Right lobe of liver (tissue), 6 donors: ENCODE results near the gene GDPGP1. TPM values are rescaled to one million over a fixed set of nuclear protein-coding genes. Genes with fewer than 3 reads are reported as not detected.

ENCODE experiments used
- ATAC-seq, 4 donors: fragments of 200-7000 bp; cut with Tn5 transposase; one replicate each; pipeline ENCODE4 v1.9.1; 2020; ENCODE audit warnings: mild to moderate bottlenecking in 4 of 4, moderate library complexity in 4 of 4
- DNase-seq, 3 donors: peaks; one replicate each; pipeline ENCODE4 v3.0.0-alpha.2; 2020
- H3K27ac ChIP-seq, 3 donors: fragments of 200-600 bp; one replicate each; pipeline ENCODE4 v1.8.0; 2022
- H3K27me3 ChIP-seq, 2 donors: fragments of 200-600 bp; one replicate each; pipeline ENCODE4 v1.8.0; 2022
- H3K36me3 ChIP-seq, 4 donors: fragments of 200-600 bp; sonication (generic) in 1 of 4; one replicate each; pipeline versions ENCODE4 v1.5.1 to v1.8.0; 2017 to 2022; ENCODE audit warnings: control low read depth in 1 of 4
- H3K4me1 ChIP-seq, 4 donors: fragments of 200-600 bp; sonication (generic) in 1 of 4; one replicate each; pipeline versions ENCODE4 v1.5.1 to v1.8.0; 2017 to 2022; ENCODE audit warnings: control low read depth in 1 of 4
- H3K4me3 ChIP-seq, 3 donors: fragments of 200-600 bp; one replicate each; pipeline ENCODE4 v1.8.0; 2022
- H3K9me3 ChIP-seq, 4 donors: fragments of 200-600 bp; sonication (generic) in 1 of 4; one replicate each; pipeline versions ENCODE4 v1.5.1 to v1.8.0; 2017 to 2022; ENCODE audit warnings: control low read depth in 1 of 4
- CTCF ChIP-seq, 4 donors: fragments of 200-600 bp in 3 of 4; fragments of 450-650 bp in 1 of 4; IDR thresholded peaks; one replicate each; pipeline versions ENCODE4 v1.5.1 to v1.8.0; 2016 to 2022; ENCODE audit warnings: antibody characterized with exemption in 4 of 4, mild to moderate bottlenecking in 2 of 4
- POLR2A ChIP-seq: fragments of 450-650 bp; IDR thresholded peaks from one replicate; pipeline ENCODE4 v1.6.1; 2017; ENCODE audit warnings: antibody characterized with exemption, mild to moderate bottlenecking
- WGBS: methylation state at CpG from one replicate; pipeline ENCODE4 v1.1.6; 2018; ENCODE audit warnings: low coverage, low lambda C conversion rate; ENCODE audit not compliant: insufficient coverage; ENCODE audit errors: missing lambda C conversion rate; 5-methylcytosine and 5-hydroxymethylcytosine counted together
- intact Hi-C, 2 donors: fragments of 100-400 bp; cut with DNase I; formaldehyde crosslinking; loops; one replicate each; pipeline versions ENCODE4 v1.11.2 to v1.14.1; 2022
- total RNA-seq, 6 experiments: library from RNA; depleted of rRNA in 2 of 6; stranded (reverse); fragments of >200 nt in 2 of 6; fragmentation: NEBNext Ultra II Directional in 3 of 6; extraction: Animal tissue kit (Norgen Biotek cat#: 25700) in 3 of 6; gene quantifications; one replicate each; pipeline versions ENCODE4 v1.1.0 to v1.2.4, GENCODE V29; 2016 to 2023
- donor health status: DM: no; HTN: yes; CAD: no.
- donor health status: DM: no; HTN: no; CAD: no.
- donor health status: DM: no; HTN: no; CAD: no.
- donor health status: DM: no; HTN: yes; CAD: no.
- donor health status: DM: no; HTN: yes; CAD: no.

GDPGP1 gene
- total RNA-seq, 6 experiments from 2014 or later, result 3.6 to 13.6 (median 7.3) TPM

GRCh38 chr15:90208356-90208755 lies 25.7 kb upstream of the GDPGP1 start:
- no peak for TF ChIP-seq POLR2A
- no peak for TF ChIP-seq CTCF (IDR thresholded peaks at IDR 0.05)
- H3K27me3 ChIP-seq, result no peaks in the 10 kb centered on the region
- H3K36me3 ChIP-seq, result no peaks in the 10 kb centered on the region
- DNase-seq, result no peak
- peaks cover 0 to 60% (median 6%) of the 10 kb centered on the region in 4 donors for H3K4me1 ChIP-seq
- ATAC-seq, result no peak
- no peak overlapping the region for H3K4me3 ChIP-seq
- 54% methylated on average over 5 of the region's 6 CpGs for WGBS
- intact Hi-C loops, result no loop called here
- no peaks in the 10 kb centered on the region for H3K9me3 ChIP-seq
- H3K27ac ChIP-seq, result no peak overlapping the region

GRCh38 chr15:90209591-90209990 lies 24.4 kb upstream of the GDPGP1 start:
- H3K27ac ChIP-seq, result no peak overlapping the region
- no peak overlapping the region for H3K4me3 ChIP-seq
- 55% methylated on average over 7 of the region's 9 CpGs for WGBS
- DNase-seq (no peak), ATAC-seq (no peak)
- no peaks in the 10 kb centered on the region for H3K9me3 ChIP-seq
- intact Hi-C loops, result no loop called here
- no peak for TF ChIP-seq POLR2A
- TF ChIP-seq CTCF (IDR thresholded peaks at IDR 0.05), result no peak
- peaks cover 0 to 61% (median 7%) of the 10 kb centered on the region in 4 donors for H3K4me1 ChIP-seq
- no peaks in the 10 kb centered on the region for H3K27me3 ChIP-seq
- no peaks in the 10 kb centered on the region for H3K36me3 ChIP-seq

GRCh38 chr15:90210593-90210992 lies 23.4 kb upstream of the GDPGP1 start:
- no peaks in the 10 kb centered on the region for H3K36me3 ChIP-seq
- no peak overlapping the region for H3K4me3 ChIP-seq
- no peak for ATAC-seq
- no peak for DNase-seq
- no peak for TF ChIP-seq POLR2A
- no peak for TF ChIP-seq CTCF (IDR thresholded peaks at IDR 0.05)
- 70% methylated on average over 8 of the region's 8 CpGs for WGBS
- intact Hi-C loops, result loop anchor here (10.0 kb wide), 1 partner anchor 46 kb away; no protein-coding TSS in a partner anchor
- H3K27ac ChIP-seq, result no peak overlapping the region
- H3K27me3 ChIP-seq, result no peaks in the 10 kb centered on the region
- H3K4me1 ChIP-seq, result peaks cover 0 to 54% (median 7%) of the 10 kb centered on the region in 4 donors
- no peaks in the 10 kb centered on the region for H3K9me3 ChIP-seq

GRCh38 chr15:90211009-90211408 lies 23.0 kb upstream of the GDPGP1 start:
- no peaks in the 10 kb centered on the region for H3K27me3 ChIP-seq
- 80% methylated on average over 2 of the region's 9 CpGs for WGBS
- H3K4me3 ChIP-seq, result no peak overlapping the region
- no peaks in the 10 kb centered on the region for H3K9me3 ChIP-seq
- DNase-seq, result no peak
- peak in 2 of 4 donors; percentile 13 to 16 for ATAC-seq
- intact Hi-C loops, result loop anchor here (10.0 kb wide), 1 partner anchor 46 kb away; no protein-coding TSS in a partner anchor
- TF ChIP-seq CTCF (IDR thresholded peaks at IDR 0.05), result no peak
- no peak for TF ChIP-seq POLR2A
- H3K36me3 ChIP-seq, result no peaks in the 10 kb centered on the region
- H3K27ac ChIP-seq, result peak overlapping the region in 1 of 3 donors; percentile 29
- H3K4me1 ChIP-seq, result peaks cover 0 to 49% (median 7%) of the 10 kb centered on the region in 4 donors
